Tibial nerve (tissue), 4 donors: ENCODE results near the gene MAP4K2.
A peak's percentile ranks its signal among the peaks of the same experiment; 100 is the strongest.

ENCODE experiments used
- EP300 ChIP-seq, 2 donors: sonication (generic); formaldehyde crosslinking; IDR thresholded peaks; one replicate each; pipeline ENCODE4 v1.6.1; 2017; ENCODE audit warnings: antibody characterized with exemption in 2 of 2, mild to moderate bottlenecking in 1 of 2
- POLR2A ChIP-seq, 2 donors: fragments of 450-650 bp; IDR thresholded peaks; one replicate each; pipeline ENCODE4 v1.6.1; 2017; ENCODE audit warnings: antibody characterized with exemption in 2 of 2, mild to moderate bottlenecking in 2 of 2, moderate library complexity in 2 of 2
- TF ChIP-seq, protein P1 (sequence below), 5 experiments: fragments of 200-600 bp in 3 of 5; fragments of 450-650 bp in 2 of 5; sonication (generic) in 3 of 5; IDR thresholded peaks; one replicate each; pipeline ENCODE4 v1.5.1; 2016 to 2019; ENCODE audit warnings: antibody characterized with exemption in 5 of 5, mild to moderate bottlenecking in 3 of 5, moderate library complexity in 2 of 5

DNA sequence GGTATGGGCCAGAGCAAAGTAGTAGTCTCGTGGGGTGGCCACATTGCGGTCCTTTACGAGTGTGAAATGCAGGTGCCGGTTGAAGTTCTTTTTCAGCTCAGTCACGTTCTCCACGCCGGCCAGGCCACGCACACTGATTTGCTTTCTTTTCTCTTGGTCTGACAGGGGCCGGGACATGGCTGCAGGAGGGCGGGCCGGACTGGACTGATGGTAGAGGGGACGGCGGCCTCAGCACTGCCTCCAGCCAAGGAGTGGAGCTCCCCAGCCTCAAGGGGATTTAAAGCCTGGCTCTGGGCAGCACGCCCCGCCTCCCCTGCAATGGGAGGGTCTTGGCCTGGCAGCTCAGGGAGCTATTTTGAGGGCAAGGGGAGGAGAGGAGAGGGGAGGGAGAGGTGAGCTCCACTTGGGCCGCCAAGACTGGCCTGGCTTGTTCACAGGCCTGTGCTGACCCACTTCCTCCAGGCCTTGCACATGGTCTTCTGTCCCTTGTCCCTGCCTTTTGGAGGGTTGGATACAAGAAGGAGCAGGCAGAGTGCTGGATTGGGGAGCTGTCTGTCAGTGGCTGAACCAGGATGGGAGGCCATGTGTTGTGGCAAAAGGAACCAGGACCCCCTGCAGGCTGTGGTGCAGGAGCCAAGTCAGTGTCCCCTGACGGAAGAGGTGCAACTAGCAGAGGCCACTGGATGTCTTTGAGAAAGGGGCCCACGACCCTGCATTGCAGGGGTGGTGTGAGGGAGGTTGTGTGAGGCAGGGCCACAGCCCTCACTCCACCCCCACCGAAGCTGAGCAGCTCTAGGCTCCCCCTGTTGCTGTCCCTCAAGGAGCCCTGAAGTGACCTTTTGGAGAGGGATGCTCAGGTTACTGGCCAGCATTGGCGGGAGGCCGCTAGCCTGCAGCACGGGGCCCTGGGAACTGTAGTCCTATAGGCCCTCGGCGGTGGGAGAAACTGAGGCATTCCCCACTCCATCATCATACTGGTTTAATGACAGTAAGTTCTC lies 43.0 kb downstream of the MAP4K2 start, which contains the start of gene PYGM:
- TF ChIP-seq EP300 (IDR thresholded peaks at IDR 0.05) (peak in 1 of 2 donors; percentile 8), POLR2A (IDR thresholded peaks at IDR 0.05) (no peak)
- TF ChIP-seq, protein P1, sequence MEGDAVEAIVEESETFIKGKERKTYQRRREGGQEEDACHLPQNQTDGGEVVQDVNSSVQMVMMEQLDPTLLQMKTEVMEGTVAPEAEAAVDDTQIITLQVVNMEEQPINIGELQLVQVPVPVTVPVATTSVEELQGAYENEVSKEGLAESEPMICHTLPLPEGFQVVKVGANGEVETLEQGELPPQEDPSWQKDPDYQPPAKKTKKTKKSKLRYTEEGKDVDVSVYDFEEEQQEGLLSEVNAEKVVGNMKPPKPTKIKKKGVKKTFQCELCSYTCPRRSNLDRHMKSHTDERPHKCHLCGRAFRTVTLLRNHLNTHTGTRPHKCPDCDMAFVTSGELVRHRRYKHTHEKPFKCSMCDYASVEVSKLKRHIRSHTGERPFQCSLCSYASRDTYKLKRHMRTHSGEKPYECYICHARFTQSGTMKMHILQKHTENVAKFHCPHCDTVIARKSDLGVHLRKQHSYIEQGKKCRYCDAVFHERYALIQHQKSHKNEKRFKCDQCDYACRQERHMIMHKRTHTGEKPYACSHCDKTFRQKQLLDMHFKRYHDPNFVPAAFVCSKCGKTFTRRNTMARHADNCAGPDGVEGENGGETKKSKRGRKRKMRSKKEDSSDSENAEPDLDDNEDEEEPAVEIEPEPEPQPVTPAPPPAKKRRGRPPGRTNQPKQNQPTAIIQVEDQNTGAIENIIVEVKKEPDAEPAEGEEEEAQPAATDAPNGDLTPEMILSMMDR (IDR thresholded peaks at IDR 0.05): no peak
